T-helper 1 cell treated with Interleukin-12 subunit alpha and Interleukin-12 subunit beta and Interleukin-4 antibody, amounts not matched to agents 30 ng/mL and 1 ng/mL, for 36 hours (primary cell): ENCODE measurements around the gene DBH. TPM values are rescaled to one million over a fixed set of nuclear protein-coding genes. Genes with fewer than 3 reads are reported as not detected.

Experiments
- total RNA-seq: library from RNA; stranded (reverse); gene quantifications from 2 replicates; pipeline ENCODE4 v1.2.3, GENCODE V29; 2022

The DBH gene
- total RNA-seq, 1 donor from 2014 or later: 0.05 TPM

Other genes with a start within 250 kb of the DBH start
- 24.0 and 26.3 TPM in 2 replicates for gene REXO4, start 218.4 kb upstream of the DBH start, total RNA-seq
- 1.7 and 2.5 TPM in 2 replicates for gene ADAMTS13, start 214.0 kb upstream of the DBH start, total RNA-seq
- 0.78 and 1.3 TPM in 2 replicates for gene CACFD1, start 176.4 kb upstream of the DBH start, total RNA-seq
- 3.2 and 4.2 TPM in 2 replicates for gene SLC2A6, start 157.3 kb upstream of the DBH start, total RNA-seq
- gene MYMK, start 111.4 kb upstream of the DBH start, total RNA-seq: not detected in 2 replicates
- not detected in 2 replicates for gene ADAMTSL2, start 101.7 kb upstream of the DBH start, total RNA-seq
- not detected in 2 replicates for gene FAM163B, start 27.0 kb upstream of the DBH start, total RNA-seq
- 0.41 and 0.71 TPM in 2 replicates for gene SARDH, start 102.0 kb downstream of the DBH start, total RNA-seq